Cerebellar nuclear complex (tissue), 1 donor: ENCODE measurements around the gene EMP2.
"Not testable (repeated sequence)": the region's sequence is repeated elsewhere in the genome, so short reads cannot be mapped to it uniquely, and the experiment has no call there.

ENCODE experiments used
- DNase-seq, 2 experiments: peaks; one replicate each; lab custom pipeline; 2025; lab: John Stamatoyannopoulos, UW

The EMP2 gene

DNA sequence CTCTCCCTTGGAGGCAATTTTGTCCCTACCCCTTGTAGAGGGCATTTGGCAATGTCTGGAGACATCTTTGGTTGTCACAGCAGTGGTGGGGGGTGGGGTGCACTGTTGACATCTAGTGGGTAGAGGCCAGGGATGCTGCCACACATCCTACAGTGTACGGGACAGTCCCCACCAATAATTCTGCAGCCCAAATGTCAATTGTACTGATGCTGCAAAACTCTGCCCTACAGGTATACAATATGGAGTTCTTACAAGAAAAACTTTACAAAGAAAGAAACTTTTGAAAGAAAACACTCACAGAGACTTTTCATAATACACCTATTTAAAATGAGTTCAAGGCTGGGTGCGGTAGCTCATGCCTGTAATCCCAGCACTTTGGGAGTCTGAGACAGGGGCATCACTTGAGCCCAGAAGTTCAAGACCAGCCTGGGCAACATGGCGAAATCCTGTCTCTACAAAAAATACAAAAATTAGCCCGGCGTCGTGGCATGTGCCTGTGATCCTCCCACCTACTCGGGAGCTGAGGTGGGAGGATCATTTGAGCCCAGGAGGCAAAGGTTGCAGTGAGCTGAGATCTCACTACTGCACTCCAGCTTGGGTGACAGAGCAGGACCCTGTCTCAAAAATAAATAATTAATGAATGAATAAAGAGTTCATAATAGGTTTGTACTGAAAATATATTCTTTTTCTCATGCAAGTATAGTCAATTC, 59.4 kb downstream of the EMP2 start:
- DNase-seq = no peak

DNA sequence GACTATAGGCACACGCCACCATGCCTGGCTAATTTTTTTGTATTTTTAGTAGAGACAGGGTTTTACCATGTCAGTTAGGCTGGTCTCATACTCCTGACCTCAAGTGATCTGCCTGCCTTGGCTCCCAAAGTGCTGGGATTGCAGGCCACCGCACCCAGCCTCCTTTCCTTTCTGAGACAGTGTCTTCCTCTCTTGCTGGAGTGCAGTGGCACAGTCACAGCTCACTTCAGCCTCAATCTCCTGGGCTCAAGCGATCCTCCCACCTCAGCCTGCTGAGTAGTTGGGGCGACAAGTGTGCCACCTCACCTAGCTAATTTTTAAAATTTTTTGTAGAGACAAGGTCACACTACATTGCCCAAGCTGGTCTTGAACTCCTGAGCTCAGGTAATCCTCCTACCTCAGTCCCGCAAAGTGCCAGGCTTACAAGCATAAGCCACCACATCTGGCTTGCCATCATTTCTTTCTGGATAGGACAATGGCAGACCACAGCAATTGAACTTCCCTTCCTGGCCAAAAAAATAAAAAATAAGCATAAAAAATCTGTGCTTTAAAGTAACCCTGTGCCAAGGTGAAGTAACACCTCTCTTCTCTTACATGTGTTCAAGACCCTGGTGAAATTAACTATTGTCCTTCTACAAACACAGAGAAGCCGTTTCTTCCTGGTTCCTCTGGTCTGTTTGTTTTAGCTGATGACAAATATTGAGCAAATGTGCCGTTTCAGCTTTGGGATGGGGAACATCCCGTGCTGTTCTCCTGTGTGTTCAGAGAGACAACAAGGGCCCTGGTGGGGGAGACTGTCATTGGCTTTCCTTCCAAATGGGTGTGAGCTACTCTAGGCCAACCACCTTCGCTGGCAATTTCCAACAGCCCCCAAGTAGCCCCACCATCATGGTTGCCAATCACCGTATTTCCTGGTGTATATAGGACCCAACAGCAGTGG, 60.2 kb downstream of the EMP2 start:
- no peak for DNase-seq

DNA sequence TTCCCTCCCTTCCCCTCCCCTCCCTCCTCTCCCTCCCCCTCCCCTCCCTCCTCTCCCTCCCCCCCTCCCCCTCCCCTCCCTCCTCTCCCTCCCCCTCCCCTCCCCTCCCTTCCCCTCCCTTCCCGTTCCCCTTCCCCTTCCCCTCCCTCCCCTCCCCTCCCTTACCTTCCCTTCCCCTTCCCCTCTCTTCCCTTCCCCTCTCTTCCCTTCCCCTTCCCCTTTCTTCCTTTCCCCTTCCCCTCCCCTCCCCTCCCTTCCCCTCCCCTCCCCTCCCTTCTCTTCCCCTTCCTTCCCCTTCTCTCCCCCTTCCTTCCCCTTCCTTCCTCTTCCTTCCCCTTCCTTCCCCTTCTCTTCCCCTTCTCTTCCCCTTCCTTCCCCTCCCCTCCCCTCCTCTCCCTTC, 61.1 kb downstream of the EMP2 start:
- DNase-seq = no peak

DNA sequence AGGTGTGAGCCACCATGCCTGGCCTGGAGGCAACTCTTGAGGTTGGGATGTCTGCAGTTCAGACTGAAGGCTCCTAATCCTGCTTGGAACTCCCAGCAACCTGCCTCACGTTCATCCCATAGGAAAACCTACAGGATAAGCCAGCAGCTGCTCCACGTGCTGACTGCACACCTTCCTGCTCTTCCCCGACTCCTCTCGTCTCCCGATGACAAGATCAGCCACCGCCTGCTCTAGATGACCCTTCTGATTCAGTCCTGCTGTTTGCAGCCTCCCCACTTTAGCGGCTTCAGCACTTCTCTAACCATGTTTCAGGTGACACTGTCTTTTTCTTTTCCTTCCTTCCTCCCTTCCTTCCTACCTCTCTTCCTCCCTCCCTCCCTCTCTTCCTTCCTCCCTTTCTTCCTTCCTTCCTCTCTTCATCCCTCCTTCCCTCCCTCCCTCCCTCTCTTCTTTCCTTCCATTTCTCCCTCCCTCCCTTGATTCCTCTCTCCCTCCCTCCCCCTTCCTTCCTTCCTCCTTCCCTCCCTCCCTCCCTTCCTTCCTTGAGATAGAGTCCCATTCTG, 61.8 kb downstream of the EMP2 start:
- DNase-seq = no peak

DNA sequence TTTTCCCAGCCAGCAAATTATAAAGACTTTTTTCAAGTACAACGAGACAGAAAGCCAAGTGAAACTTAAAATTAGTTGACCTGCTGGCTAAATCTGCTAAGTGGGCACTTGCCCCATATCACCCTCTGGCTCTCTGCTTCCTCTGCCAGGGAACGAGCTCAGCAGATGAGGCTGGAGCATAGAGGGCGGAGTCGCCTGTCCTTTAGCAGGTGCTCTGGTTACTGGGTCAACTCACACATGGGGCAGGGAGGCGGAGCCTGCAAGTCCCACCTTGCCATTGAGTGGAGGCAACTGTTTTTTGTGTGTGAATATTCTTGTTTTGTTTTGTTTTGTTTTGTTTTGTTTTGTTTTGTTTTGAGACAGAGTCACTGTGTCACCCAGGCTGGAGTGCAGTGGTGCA, 62.5 kb downstream of the EMP2 start:
- DNase-seq = no peak

DNA sequence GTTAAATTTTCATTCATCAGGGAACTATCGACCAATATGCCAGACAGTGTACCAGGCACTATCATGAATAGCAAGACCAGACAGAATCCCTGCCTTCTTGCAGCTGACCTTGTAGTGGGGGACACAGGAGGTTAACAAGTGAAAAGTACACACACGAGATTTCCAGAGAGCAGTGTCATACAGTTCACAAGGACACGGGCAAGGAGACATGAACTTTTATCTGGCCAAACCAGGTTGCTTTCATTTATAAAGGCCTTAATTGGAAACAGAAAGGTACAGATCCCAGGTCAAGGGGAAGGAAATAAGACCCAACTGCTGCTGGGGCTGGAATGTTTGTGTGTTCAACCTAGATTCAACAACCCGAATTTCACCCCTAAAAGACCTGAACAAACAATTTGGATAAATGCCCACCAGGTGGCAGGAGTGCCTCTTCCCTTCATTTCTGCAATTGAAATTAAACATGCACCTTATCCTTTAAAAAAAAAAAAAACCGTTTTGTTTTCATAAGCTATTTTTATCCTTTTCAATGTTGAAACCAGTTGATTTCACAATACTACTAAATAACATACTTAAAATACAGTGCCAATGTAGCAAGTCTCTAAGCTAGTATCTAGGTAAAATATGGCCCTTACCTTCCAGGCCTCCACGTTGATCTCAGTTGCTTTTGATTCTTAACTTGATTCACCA, 65.9 kb downstream of the EMP2 start:
- DNase-seq = no peak

DNA sequence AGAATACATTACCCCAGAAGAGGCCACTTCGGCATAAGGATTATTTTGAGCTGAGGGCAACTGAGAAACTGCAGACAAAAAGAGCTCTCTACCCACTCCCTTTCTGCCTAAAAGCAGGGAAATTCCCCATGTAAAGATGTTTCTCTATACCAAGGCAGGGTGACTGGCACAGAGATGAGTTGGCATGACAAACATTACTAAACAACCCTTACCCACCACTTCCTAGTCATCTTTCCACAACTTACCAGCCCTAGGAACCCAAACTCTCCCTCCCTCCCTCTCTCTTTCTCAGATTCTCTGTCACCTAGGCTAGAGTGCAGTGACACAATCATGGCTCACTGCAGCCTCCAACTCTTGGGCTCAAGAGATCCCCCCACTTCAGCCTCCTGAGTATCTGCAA, 68.6 kb downstream of the EMP2 start:
- DNase-seq = no peak

DNA sequence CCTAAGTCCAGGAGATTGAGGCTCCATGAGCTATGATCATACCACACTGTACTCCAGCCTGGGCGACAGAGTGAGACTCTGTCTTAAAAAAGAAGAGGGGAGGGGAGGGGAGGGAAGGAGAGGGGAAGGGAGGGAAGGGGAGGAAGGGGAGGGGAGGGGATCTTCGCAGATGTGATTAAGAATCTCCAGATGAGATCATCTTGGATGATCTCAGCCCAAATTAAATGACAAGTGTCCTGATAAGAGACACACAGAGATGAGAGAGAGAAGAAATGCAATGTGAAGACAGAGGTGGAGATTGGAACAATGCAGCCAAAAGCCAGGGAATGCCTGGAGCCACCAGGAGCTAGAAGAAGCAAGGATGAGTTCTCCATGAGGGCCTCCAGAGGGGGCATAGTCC, 70.1 kb downstream of the EMP2 start:
- no peak for DNase-seq

DNA sequence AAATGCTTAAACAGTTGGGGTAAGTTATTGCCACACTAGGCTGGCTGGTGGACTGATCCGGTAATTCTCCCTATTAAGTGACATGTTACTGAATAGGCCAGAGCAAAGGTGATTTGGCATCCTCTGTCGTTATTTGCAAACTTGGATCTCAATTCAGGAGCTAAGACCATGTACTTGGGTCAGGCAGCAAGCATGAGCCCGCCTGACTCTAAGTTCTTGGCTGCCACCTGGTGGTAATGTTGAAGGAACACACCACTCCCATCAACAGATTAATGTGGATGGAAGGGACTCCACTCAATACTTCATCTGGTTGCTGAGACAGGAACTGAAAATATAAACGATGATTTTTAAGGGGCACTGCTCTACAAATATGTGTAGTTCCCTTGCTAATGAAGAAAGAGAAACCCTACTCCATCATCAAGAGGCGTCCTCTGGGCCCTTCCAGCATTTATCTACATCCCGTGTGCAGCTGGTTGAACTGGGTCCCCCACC, 70.8 kb downstream of the EMP2 start:
- DNase-seq = peak; percentile 60 to 66

DNA sequence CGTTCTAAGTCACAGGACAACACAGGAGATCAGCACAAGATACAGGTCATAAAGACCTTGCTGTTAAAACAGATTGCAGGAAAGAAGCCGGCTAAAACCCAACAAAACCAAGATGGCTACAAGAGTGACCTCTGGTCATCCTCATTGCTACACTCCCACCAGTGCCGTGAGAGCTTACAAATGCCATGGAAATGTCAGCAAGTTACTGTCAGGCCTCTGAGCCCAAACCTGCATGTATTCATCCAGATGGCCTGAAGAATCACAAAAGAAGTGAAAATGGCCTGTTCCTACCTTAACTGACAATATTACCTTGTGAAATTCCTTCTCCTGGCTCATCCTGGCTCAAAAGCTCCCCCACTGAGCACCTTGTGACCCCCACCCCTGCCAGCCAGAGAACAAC, 75.1 kb downstream of the EMP2 start:
- not testable (repeated sequence) for DNase-seq

DNA sequence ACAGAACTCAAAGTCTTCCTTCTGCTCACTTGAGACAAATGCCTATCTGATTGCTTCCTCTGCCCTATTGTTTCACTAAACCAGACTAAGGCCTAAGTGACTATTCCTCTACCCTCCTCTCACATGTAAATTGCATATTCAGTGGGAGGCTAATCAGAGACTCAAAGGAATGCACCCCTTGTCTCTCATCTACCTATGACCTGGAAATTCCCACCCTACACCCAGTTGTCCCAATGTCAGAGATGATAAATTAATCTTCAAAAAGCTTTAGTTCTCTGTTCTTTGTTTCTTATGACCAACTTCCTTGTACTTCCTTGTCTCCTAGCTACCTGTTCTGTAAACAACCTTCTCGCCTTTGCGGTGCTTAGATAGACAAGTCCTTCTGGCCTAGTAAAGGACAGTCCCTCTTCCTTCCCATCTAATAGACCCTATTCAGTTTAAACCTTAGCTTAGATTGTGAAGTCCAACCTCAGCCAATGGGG, 76.0 kb downstream of the EMP2 start:
- DNase-seq = no peak

DNA sequence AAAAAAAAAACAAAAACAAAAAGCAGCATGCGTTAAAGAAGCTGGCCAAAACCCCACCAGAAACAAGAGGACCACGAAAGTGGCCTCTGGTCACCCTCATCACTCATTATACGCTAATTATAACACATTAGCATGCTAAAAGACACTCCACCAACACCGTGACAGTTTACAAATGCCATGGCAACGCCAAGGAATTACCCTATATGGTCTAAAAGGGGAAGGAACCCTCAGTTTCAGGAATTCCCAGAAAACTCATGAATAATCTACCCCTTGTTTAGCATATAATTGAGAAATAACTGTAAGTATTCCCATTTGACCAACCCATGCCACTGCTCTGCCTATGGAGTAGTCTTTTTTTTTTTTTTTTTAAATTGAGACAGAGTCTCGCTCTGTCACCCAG, 77.6 kb downstream of the EMP2 start:
- no peak for DNase-seq

DNA sequence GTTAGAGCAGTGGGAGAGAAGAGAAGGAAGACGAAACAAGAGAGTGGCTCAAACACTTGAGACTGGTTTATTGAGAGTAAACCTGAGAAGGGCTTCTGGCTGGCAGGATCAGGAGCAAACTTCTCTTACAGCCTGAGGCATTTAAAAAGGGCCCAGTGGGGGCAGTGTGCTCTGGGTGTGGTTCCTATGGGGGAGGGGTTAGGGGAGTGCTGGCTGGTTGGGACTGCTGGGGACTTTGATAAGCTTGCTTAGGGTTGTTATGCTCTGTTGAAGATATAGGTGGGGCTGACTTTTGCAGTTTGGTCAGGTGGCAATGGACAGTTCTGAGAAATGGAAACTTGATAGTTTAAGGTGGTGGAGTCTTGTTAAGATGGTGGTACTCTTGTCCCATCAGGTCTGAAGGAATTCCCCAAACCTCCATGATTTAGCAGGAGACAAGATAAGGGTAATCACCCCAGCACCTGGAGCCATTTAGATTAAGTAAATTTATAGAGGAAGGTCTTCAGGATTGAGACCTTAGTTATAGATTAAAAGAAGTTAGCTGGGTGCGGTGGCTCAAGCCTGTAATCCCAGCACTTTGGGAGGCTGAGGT, 79.3 kb downstream of the EMP2 start:
- DNase-seq = no peak

DNA sequence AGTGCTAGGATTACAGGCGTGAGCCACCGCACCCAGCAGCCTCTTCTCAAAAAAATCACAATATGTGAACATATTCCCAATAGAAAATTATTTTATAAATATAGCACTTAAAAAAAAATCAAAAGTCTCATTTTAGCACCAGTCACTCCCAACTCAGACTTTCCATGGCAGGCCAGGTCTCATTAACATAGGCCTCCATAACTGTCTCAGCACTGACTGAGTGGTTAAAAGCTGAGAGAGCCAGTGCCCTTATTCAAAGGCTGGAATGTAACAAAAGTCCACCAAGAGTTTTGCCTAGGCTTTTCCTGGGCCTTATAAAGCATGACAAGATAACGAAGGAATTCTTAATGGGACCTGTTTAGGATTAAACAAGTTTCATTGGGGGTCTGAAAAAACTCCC, 79.8 kb downstream of the EMP2 start:
- DNase-seq = no peak

DNA sequence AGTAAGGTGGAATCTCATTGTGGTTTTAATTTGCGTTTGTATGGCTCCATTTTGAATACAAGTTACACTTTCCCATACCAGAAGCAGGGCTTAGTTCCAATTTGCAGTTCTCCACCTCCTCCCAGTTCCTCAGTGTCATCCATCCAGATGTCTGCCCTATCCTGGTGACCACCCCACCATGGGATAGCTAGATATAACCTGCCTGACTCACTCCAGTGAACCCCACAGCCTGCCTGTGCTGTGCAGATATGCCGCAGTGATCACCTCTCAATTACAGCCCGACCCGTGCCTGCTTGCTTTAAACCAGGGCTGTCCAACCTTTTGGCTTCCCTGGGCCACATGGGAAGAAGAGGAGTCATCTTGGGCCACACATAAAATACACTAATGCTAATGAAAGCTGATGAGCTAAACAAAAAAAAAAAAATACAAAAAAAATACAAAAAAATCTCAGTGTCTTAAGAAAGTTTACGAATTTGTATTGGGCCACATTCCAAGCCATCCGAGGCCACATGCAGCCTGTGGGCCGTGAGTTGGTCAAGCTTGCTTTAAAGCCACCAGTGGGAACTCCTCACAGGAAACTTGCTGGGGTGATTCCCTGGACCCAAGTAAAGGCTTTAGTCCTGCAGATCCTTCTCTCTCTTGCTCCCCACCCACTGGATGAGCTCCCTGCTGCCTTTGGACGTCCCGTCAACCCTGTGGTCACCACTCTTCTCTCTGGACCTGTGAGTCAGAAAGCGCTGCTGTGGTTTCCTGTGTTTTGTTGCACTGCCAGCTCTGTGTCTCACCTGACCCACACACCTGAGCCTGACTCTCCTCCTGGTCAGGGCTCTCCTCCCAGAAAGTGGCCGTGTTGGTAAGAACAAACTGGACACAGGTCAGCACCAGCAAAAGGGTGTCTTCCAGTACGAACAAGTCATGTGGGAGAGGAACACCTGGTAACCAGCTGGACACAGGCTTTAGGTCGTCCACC, 83.0 kb downstream of the EMP2 start:
- no peak for DNase-seq

DNA sequence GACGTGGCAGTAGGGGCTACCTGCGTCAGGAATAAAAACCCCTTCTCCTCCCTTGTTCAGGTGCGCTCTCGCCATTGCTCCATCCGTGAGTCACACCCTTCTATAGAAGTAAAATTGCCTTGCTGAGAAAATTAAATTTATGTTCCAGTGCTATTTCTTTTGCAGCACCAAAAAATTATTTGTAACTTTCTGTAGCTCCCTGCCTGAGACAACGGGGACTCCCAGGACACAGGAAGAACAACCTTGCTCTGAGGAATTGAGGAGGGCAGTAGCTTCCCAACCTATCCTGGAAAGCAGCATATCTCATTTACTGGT, 85.4 kb downstream of the EMP2 start:
- no peak for DNase-seq

DNA sequence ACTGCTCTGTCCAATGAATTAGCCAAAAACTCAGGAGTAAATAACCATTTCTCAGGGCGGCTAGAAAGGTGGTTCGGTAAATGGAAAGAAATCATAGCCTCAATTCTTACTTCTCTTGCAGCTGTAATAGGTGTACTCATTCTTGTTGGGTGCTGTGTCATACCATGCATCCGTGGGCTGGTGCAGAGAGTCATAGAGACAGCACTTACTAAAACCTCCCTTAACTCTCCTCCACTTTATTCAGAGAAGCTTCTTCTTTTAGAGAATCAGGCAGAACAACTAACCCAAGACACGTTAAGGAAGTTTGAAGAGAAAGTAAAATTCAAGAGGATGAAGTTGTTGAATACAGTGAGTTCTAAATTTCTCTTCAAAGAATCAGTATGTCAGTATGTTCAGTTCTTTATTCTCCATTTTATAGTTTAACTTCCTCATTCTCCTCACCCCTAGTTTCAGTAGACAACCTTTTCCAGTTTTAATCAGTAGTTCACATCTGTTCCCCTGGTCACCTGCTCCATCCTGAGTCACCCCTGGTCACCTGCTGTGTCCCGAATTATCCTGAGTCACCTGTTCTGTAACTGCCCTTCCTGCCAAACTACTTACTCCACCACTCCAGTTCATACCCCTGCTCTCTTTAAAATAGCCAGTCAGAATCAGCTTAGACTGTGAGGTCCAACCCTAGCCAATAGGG, 85.9 kb downstream of the EMP2 start:
- no peak for DNase-seq

DNA sequence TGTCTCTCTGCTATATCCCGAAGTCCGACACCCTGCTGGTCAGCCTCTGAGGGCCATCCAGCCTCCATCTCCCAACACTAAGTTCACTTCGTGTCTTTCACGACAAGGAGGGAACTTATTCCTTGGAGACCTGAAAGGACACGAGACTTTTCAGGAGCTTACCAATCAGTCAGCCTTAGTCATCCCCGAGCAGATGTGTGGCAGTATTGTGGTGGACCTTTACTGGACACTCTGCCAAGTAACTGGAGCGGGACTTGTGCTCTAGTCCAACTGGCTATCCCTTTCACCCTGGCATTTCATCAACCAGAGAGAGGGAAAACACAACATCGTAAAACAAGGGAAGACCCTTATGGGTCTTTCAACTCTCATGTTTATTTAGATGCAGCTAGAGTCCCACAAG, 87.1 kb downstream of the EMP2 start:
- no peak for DNase-seq

DNA sequence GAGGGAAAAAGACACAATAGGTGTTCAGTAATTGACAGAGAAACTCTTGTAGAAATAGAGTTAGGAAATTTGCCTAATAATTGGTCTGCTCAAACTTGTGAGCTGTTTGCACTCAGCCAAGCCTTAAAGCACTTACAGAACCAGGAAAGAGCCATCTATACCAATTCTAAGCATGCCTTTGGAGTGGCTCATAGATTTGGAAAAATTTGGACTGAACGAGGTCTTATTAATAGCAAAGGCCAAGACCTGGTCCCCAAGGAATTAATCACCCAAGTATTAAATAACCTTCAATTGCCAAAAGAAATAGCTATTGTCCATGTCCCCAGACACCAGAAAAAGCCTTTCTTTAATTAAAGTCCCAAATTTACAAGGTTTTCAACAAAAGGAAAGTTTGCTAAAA, 90.3 kb downstream of the EMP2 start:
- no peak for DNase-seq
